Stimulated activated CD8-positive, alpha-beta memory T cell treated with anti-CD3 and anti-CD28 coated beads, Interleukin-12 subunit alpha, Interleukin-12 subunit beta, amount 100 ng/mL, for 4 hours (primary cell): ENCODE data around the gene RPLP1.

ENCODE experiments used
- DNase-seq: peaks from one replicate; pipeline ENCODE4 v3.0.0-alpha.2; 2020; ENCODE audit warnings: low read depth

RPLP1 gene

DNA sequence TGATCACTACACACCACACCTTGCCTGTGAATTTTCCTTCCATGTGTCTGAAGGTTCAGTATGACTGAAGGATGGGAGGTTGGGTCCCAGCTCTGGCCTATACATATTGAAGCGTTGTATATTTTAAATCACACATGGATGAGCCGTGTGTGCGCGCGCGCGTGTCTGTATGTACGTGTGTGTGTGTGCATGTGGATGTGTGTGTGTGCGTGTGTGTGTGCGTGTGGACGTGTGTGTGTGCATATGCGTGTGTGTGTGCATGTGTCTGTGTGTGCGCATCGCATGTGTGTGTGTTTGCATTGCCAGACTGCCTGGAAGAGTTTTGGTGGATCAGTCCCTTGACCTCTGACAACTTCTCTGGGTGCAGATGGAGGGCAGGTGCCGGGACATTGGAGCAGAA is 45.7 kb downstream of the RPLP1 start:
- no peak for DNase-seq

DNA sequence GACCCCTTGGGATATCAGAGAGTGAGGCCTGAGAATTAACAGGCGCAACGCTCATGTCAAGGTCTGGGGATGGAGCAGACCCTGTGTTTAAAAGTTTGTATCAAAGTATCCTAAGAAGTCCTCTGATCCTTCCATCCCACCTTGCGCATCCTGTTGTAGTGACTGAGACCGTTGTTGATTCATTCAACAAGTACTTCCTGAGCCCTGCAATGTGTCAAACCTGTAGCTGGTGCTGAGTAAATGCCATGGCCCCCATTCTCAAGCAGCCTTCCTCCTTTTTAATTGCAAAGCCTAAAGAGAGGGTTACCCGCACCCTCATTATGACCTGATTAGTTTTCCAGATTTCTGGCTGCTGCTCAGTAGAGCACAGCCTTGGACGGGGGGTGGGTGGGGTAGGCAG is 46.4 kb downstream of the RPLP1 start:
- DNase-seq, result no peak

DNA sequence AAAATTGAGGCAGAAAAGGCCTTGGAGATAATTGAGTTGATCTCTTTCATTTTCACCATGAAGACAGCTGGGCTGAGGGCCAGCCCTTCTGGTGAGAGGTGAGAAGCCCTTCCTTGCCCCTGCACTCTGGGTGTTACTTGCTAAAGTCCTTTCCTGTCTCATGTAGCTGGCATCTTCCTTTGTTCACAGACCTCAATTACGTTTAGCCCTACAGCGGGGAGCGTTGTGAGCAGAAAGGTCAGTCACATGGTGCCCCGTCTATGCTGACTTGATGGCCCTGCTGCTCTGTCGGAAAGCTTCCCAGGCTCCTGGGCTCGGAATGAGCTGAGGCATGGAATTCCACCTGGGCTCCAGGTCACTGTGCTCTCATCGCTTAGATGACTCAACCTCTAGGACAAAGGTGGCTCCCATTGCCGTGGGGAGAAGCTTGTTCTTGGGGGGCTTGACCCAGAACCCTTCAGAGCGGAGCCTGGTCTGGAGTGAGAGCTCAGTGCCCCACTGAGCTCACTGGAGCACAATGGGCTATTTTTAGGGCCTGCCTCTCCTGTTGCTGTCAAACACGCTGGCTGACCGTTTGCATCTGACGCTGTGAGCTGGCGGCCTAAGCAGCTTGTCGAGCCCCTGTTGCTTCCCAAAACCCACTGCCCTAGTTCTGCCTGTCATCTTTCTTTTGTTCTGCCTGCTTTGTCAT is 47.0 kb downstream of the RPLP1 start:
- no peak for DNase-seq

DNA sequence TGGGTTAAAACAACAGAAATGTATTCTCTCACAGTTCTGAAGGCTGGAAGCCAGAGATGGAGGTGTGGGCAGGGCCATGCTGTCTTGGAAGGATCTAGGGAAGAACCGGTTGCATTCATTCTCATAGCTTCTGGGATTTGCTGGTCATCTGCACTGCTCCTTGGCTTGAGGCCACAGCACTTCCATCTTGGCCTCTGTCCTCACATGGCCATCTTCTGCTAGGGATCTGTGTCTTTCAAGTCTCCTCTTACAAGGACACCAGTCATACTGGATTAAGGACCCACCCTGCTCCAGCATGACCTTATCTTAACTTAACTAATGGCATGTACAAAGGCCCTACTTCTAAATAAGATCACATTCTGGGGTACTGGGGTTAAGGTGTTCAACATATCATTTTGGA is 47.7 kb downstream of the RPLP1 start:
- DNase-seq, result no peak

DNA sequence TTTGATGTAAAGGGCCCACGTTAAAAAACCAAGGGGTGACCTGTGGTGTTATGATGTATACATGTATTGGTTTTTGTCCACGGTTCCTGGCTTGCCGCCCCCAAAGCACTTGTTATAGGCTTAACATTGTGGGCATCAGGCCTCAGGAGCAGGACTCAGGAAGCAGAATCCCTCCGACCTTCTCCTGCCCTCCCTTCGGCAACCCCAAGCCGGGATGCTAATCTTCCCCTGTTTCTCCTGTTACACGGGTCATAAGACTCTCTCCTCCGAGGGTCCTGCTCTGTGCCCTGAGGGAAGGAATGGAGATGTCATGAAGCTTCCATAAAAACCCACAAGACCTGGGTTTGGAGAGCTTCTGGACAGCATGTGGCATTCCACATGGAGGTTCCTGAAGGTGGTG is 48.8 kb downstream of the RPLP1 start:
- no peak for DNase-seq

DNA sequence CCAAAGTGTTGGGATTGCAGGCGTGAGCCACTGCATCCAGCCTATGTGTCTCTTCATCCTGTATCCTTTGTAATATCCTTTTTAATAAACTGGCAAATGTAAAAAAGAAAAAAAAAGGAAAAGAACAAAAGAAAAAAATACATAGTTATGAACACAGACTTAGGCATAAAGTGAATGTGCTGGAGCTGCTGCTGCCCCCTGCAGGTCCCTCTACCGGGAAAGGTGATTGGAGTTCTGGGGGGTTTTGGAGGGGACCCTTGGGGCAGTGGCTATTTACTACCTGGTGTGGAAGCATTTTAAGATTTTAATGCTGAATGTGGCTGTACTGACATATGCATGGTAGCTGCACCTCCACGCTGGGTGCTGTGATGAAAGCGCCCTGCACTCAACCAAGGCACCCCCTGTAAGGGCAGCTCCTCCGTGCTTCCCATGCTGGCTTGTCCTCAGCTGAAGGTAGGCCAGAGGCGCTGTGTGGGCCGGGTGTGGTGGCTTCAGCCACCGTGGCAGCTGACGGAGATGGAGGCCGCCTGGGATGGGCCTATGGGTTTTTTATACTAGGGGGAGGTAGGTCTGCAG is 49.9 kb downstream of the RPLP1 start:
- DNase-seq, result no peak

DNA sequence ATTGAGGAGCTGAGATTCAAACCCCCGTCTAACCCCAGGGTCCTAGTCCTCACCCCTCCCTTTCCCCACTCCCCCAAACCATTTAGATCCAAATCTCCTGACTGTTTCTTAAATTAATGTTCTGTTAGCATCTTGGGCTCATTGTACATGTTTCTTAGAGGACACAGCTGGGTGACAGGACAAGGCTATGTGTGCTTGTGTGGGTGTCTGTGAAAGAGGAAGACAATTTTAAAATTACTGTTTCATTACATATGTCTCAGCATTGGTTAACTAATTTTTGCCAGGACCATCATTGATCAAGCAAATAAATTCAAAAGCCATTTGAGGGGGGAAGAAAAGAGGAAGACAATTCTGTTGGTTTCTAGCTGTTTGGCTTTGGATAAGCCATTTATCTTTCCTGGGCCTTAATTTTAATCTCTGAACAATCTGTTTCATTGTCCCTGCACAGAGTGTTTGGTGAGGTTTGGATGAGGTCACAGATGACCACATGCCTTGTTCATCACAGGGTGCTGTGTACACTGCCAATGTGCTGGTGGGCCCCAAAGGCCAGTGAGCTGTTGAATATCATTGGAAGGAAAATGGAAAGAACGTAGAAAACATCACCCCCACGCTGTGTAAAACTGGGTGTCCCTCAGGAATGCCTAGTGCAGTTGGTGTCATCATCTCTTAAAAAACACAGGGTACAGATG is 51.9 kb downstream of the RPLP1 start:
- DNase-seq, result no peak
